ENCODE results near the gene NADSYN1.

The NADSYN1 gene

GRCh38 chr11:71432761-71433647 is 20.0 kb upstream of the NADSYN1 start:
- in situ Hi-C loops (cut with MboI; ENCODE audit: low sequenced_read_pairs): no loop called here

GRCh38 chr11:71433648-71434450 is 19.2 kb upstream of the NADSYN1 start:
- in situ Hi-C loops (cut with MboI; ENCODE audit: low sequenced_read_pairs): no loop called here

GRCh38 chr11:71434576-71435130 is 18.4 kb upstream of the NADSYN1 start:
- in situ Hi-C loops (cut with MboI; ENCODE audit: low sequenced_read_pairs): no loop called here

- in situ Hi-C loops (cut with MboI; ENCODE audit: low sequenced_read_pairs): no loop called here
Observed at GRCh38 chr11:71435278-71435951, 17.6 kb upstream of the NADSYN1 start.

GRCh38 chr11:71436861-71437260 is 16.1 kb upstream of the NADSYN1 start:
- in situ Hi-C loops (cut with MboI; ENCODE audit: low sequenced_read_pairs): no loop called here

GRCh38 chr11:71437399-71437798 is 15.6 kb upstream of the NADSYN1 start:
- in situ Hi-C loops (cut with MboI; ENCODE audit: low sequenced_read_pairs): no loop called here

- in situ Hi-C loops (cut with MboI; ENCODE audit: low sequenced_read_pairs): no loop called here
Observed at GRCh38 chr11:71437879-71438278, 15.1 kb upstream of the NADSYN1 start.

- in situ Hi-C loops (cut with MboI; ENCODE audit: low sequenced_read_pairs): no loop called here
Observed at GRCh38 chr11:71438650-71439049, 14.4 kb upstream of the NADSYN1 start.

- in situ Hi-C loops (cut with MboI; ENCODE audit: low sequenced_read_pairs): no loop called here
Observed at GRCh38 chr11:71440021-71440755, 12.8 kb upstream of the NADSYN1 start.

GRCh38 chr11:71441251-71441650 is 11.8 kb upstream of the NADSYN1 start:
- in situ Hi-C loops (cut with MboI; ENCODE audit: low sequenced_read_pairs): no loop called here

GRCh38 chr11:71442123-71442522 is 10.9 kb upstream of the NADSYN1 start:
- in situ Hi-C loops (cut with MboI; ENCODE audit: low sequenced_read_pairs): no loop called here

- in situ Hi-C loops (cut with MboI; ENCODE audit: low sequenced_read_pairs): no loop called here
Observed at GRCh38 chr11:71442880-71443279, 10.1 kb upstream of the NADSYN1 start.

GRCh38 chr11:71443736-71444445 is 9.1 kb upstream of the NADSYN1 start:
- in situ Hi-C loops (cut with MboI; ENCODE audit: low sequenced_read_pairs): no loop called here

GRCh38 chr11:71444811-71445210 is 8.2 kb upstream of the NADSYN1 start:
- in situ Hi-C loops (cut with MboI; ENCODE audit: low sequenced_read_pairs): no loop called here

- in situ Hi-C loops (cut with MboI; ENCODE audit: low sequenced_read_pairs): no loop called here
Observed at GRCh38 chr11:71446150-71446549, 6.9 kb upstream of the NADSYN1 start.

- in situ Hi-C loops (cut with MboI; ENCODE audit: low sequenced_read_pairs): no loop called here
Observed at GRCh38 chr11:71446942-71447688, 5.9 kb upstream of the NADSYN1 start.

GRCh38 chr11:71447791-71448256 is 5.2 kb upstream of the NADSYN1 start:
- in situ Hi-C loops (cut with MboI; ENCODE audit: low sequenced_read_pairs): no loop called here

GRCh38 chr11:71448257-71449171 is 4.5 kb upstream of the NADSYN1 start, which contains the start of gene DHCR7:
DHCR7 (minus strand) TSS chr11:71448393; CDS start chr11:71444952, 3,441 bp downstream.
- in situ Hi-C loops (cut with MboI; ENCODE audit: low sequenced_read_pairs): no loop called here

All from HL-60/S4 treated with phorbol 12-myristate 13-acetate at 8.2 ng/mL for 4 days and 3 days (cell line).